ENCODE results near the gene HAP1.

- TF ChIP-seq TAF1 (IDR thresholded peaks at IDR 0.05; ENCODE audit: low read depth, low read length) (no peak), CTCF (IDR thresholded peaks at IDR 0.05; ENCODE audit: control extremely low read depth in 1 of 3, insufficient read depth in 1 of 3, low read depth in 1 of 3, low read length in 3 of 3) (no peak), BRCA1 (IDR thresholded peaks at IDR 0.05; ENCODE audit: low read depth, low read length) (no peak), KDM5A (IDR thresholded peaks at IDR 0.05; ENCODE audit: low read length) (no peak), KDM1A (IDR thresholded peaks at IDR 0.05; ENCODE audit: borderline replicate concordance, low read length) (no peak), SIN3A (conservative IDR thresholded peaks at IDR 0.05 in 1 of 2, IDR thresholded peaks at IDR 0.05 in 1 of 2; ENCODE audit: low read depth in 1 of 2, low read length in 2 of 2) (no peak), POLR2A (IDR thresholded peaks at IDR 0.05; ENCODE audit: control extremely low read depth in 1 of 2, low read depth in 2 of 2, low read length in 2 of 2) (no peak), POLR2AphosphoS5 (IDR thresholded peaks at IDR 0.05; ENCODE audit: low read depth, low read length) (no peak), EZH2 (IDR thresholded peaks at IDR 0.05; ENCODE audit: low read depth, low read length, severe bottlenecking) (no peak), CREB1 (IDR thresholded peaks at IDR 0.05) (no peak)
Observed at GRCh38 chr17:41758601-41759000, 24.2 kb upstream of the HAP1 start.

Data from H1 (cell line).